WTC11 (cell line): ENCODE data around the gene UBE2F. TPM values are rescaled to one million over a fixed set of nuclear protein-coding genes. Genes with fewer than 3 reads are reported as not detected.

Experiments used
- ATAC-seq: fragments of 200-7000 bp; cut with Tn5 transposase; 2 replicates; pipeline ENCODE4 v1.10.0; 2021; ENCODE audit warnings: mild to moderate bottlenecking, moderate library complexity
- CTCF ChIA-PET: fragments of 300-600 bp; sonication (Branson Sonifier 250); formaldehyde crosslinking; loops from one replicate; lab custom pipeline; 2021; ENCODE audit warnings: antibody characterized with exemption; lab: Charles Lee
- POLR2A ChIA-PET: fragments of 350-600 bp; sonication (Branson Sonifier 250); formaldehyde crosslinking; loops from one replicate; lab custom pipeline; 2021; ENCODE audit warnings: antibody characterized with exemption; lab: Charles Lee
- DNase-seq: peaks from one replicate; pipeline ENCODE4 v3.0.0; 2021; ENCODE audit warnings: low spot score
- H3K27ac Mint-ChIP-seq: 2 replicates; pipeline ENCODE4 v1.8.0; 2021; ENCODE audit warnings: mixed read lengths
- H3K27me3 Mint-ChIP-seq: 2 replicates; pipeline ENCODE4 v1.8.0; 2021; ENCODE audit warnings: low read depth, mild to moderate bottlenecking, moderate library complexity, mixed read lengths
- H3K36me3 Mint-ChIP-seq: 2 replicates; pipeline ENCODE4 v1.8.0; 2021; ENCODE audit warnings: mixed read lengths
- H3K4me1 Mint-ChIP-seq: 2 replicates; pipeline ENCODE4 v1.8.0; 2022; ENCODE audit warnings: mixed read lengths
- H3K4me3 Mint-ChIP-seq: 2 replicates; pipeline ENCODE4 v1.8.0; 2021; ENCODE audit warnings: mild to moderate bottlenecking, moderate library complexity, mixed read lengths
- H3K9me3 Mint-ChIP-seq: 2 replicates; pipeline ENCODE4 v1.8.0; 2021; ENCODE audit warnings: mixed read lengths
- ARID4B ChIP-seq: sonication (generic); formaldehyde crosslinking; IDR thresholded peaks from 2 replicates; pipeline ENCODE4 v1.8.0; 2023; ENCODE audit warnings: missing genetic modification reagents, mild to moderate bottlenecking, borderline replicate concordance
- CDX4 ChIP-seq: fragments of 250-450 bp; sonication (Bioruptor Pico); IDR thresholded peaks from 2 replicates; pipeline ENCODE4 v1.9.0; 2021; ENCODE audit warnings: moderate library complexity, mild to moderate bottlenecking, inconsistent platforms, borderline replicate concordance
- GRHL2 ChIP-seq: fragments of 250-450 bp; sonication (Bioruptor Pico); IDR thresholded peaks from 2 replicates; pipeline ENCODE4 v1.8.0; 2022; ENCODE audit warnings: mild to moderate bottlenecking, moderate library complexity; ENCODE audit not compliant: insufficient replicate concordance, severe bottlenecking
- IRF2 ChIP-seq: sonication (generic); formaldehyde crosslinking; IDR thresholded peaks from 2 replicates; pipeline ENCODE4 v1.8.0; 2022; ENCODE audit warnings: low read depth, missing genetic modification reagents, borderline replicate concordance
- KAT7 ChIP-seq: sonication (generic); formaldehyde crosslinking; IDR thresholded peaks from 2 replicates; pipeline ENCODE4 v1.8.1; 2023; ENCODE audit warnings: missing genetic modification reagents, mild to moderate bottlenecking, borderline replicate concordance
- MXD4 ChIP-seq: fragments of 250-450 bp; sonication (Bioruptor Pico); IDR thresholded peaks from 2 replicates; pipeline ENCODE4 v1.8.0; 2021; ENCODE audit warnings: mild to moderate bottlenecking, moderate library complexity, borderline replicate concordance
- NR2C2 ChIP-seq: sonication (generic); formaldehyde crosslinking; IDR thresholded peaks from 2 replicates; pipeline ENCODE4 v1.8.0; 2022; ENCODE audit warnings: mild to moderate bottlenecking, missing genetic modification reagents
- RELA ChIP-seq: sonication (generic); formaldehyde crosslinking; IDR thresholded peaks from 2 replicates; pipeline ENCODE4 v1.8.1; 2022; ENCODE audit warnings: missing genetic modification reagents, mild to moderate bottlenecking, borderline replicate concordance
- RORB ChIP-seq: fragments of 250-450 bp; sonication (Bioruptor Pico); IDR thresholded peaks from 2 replicates; pipeline ENCODE4 v1.9.0; 2021; ENCODE audit warnings: mild to moderate bottlenecking
- SMAD3 ChIP-seq: sonication (generic); formaldehyde crosslinking; IDR thresholded peaks from 2 replicates; pipeline ENCODE4 v1.8.0; 2022; ENCODE audit warnings: missing genetic modification reagents, mild to moderate bottlenecking, borderline replicate concordance
- SMAD4 ChIP-seq: sonication (generic); formaldehyde crosslinking; IDR thresholded peaks from 2 replicates; pipeline ENCODE4 v1.8.0; 2022; ENCODE audit warnings: mild to moderate bottlenecking, missing genetic modification reagents
- TCF7 ChIP-seq: sonication (generic); formaldehyde crosslinking; IDR thresholded peaks from 2 replicates; pipeline ENCODE4 v1.8.0; 2022; ENCODE audit warnings: mild to moderate bottlenecking, low read depth, missing genetic modification reagents, moderate library complexity
- USF2 ChIP-seq: sonication (generic); formaldehyde crosslinking; IDR thresholded peaks from 2 replicates; pipeline ENCODE4 v1.8.1; 2023; ENCODE audit warnings: mild to moderate bottlenecking, missing genetic modification reagents, moderate library complexity
- ZNF263 ChIP-seq: sonication (generic); formaldehyde crosslinking; IDR thresholded peaks from 2 replicates; pipeline ENCODE4 v1.8.1; 2022; ENCODE audit warnings: low read depth, mild to moderate bottlenecking, moderate library complexity, missing genetic modification reagents
- ZNF423 ChIP-seq: fragments of 250-450 bp; sonication (Bioruptor Pico); IDR thresholded peaks from 2 replicates; pipeline ENCODE4 v2.1.2; 2022; ENCODE audit warnings: mild to moderate bottlenecking, moderate library complexity
- ZNF671 ChIP-seq: fragments of 250-450 bp; sonication (Bioruptor Pico); IDR thresholded peaks from 2 replicates; pipeline ENCODE4 v1.8.0; 2021; ENCODE audit warnings: mild to moderate bottlenecking
- total RNA-seq: library from RNA; stranded (reverse); gene quantifications from 3 replicates; pipeline ENCODE4 v1.2.3, GENCODE V29; 2021
- TF ChIP-seq, protein P1 (sequence below): sonication (generic); formaldehyde crosslinking; IDR thresholded peaks from 2 replicates; pipeline ENCODE4 v1.8.1; 2023; ENCODE audit warnings: mild to moderate bottlenecking, missing genetic modification reagents
- TF ChIP-seq, protein P2 (sequence below): sonication (generic); formaldehyde crosslinking; IDR thresholded peaks from 2 replicates; pipeline ENCODE4 v1.8.0; 2022; ENCODE audit warnings: mild to moderate bottlenecking, missing genetic modification reagents
- TF ChIP-seq, protein P3 (sequence below): sonication (generic); formaldehyde crosslinking; IDR thresholded peaks from 2 replicates; pipeline ENCODE4 v1.8.1; 2023; ENCODE audit warnings: mild to moderate bottlenecking, missing genetic modification reagents
- TF ChIP-seq, protein P4 (sequence below): sonication (generic); formaldehyde crosslinking; IDR thresholded peaks from 2 replicates; pipeline ENCODE4 v1.8.1; 2023; ENCODE audit warnings: mild to moderate bottlenecking, missing genetic modification reagents, borderline replicate concordance

Gene UBE2F
- total RNA-seq, 1 experiment from 2014 or later, result 49.5 TPM

DNA sequence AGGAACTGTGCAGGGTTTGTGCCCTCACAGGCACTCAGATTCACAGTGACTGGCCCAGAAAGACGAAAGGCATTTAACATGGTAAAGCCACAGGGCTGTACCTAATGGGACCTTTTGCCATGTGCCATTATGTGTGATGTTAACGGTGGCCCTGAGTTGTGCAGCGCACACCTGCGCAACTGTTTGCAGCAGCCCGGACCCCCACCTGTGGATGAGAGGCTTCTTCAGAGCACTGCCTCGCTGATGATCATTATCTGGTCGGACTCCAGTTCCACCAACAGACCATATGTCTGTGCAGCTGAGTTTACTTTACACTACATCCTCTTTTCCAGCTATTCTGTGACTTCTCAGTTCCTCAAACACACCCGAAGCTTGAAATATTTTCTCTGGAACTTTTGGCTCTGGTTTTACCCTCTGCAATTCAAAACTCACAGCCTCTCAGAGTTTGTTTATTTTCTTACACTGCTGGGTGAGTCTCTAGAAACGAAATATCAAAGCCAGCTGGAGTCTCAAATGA, 35.6 kb upstream of the UBE2F start:
- DNase-seq (no peak), ATAC-seq (no peak)
- POLR2A ChIA-PET, result no interaction called here
- Mint-ChIP-seq H3K9me3 (peaks cover 22% of the 10 kb centered on the region), H3K27me3 (no peaks in the 10 kb centered on the region; the same call in none of the 2 replicates), H3K27ac (no peak overlapping the region), H3K36me3 (peaks cover 12% of the 10 kb centered on the region), H3K4me1 (0 out of 2 replicates have a peak, but pooled peaks cover 3% of the 10 kb centered on the region), H3K4me3 (no peak overlapping the region)
- CTCF ChIA-PET, result interaction anchor here (0.6 to 1.7 kb wide), 2 partner anchors 8 to 25 kb away, joined by 3 to 8 read pairs; no protein-coding TSS in a partner anchor
- no peak for TF ChIP-seq RELA
- no peak for TF ChIP-seq USF2 (CRISPR knock-in tag)
- no peak for TF ChIP-seq TCF7 (CRISPR knock-in tag)
- TF ChIP-seq, protein P1, sequence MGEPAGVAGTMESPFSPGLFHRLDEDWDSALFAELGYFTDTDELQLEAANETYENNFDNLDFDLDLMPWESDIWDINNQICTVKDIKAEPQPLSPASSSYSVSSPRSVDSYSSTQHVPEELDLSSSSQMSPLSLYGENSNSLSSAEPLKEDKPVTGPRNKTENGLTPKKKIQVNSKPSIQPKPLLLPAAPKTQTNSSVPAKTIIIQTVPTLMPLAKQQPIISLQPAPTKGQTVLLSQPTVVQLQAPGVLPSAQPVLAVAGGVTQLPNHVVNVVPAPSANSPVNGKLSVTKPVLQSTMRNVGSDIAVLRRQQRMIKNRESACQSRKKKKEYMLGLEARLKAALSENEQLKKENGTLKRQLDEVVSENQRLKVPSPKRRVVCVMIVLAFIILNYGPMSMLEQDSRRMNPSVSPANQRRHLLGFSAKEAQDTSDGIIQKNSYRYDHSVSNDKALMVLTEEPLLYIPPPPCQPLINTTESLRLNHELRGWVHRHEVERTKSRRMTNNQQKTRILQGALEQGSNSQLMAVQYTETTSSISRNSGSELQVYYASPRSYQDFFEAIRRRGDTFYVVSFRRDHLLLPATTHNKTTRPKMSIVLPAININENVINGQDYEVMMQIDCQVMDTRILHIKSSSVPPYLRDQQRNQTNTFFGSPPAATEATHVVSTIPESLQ (CRISPR knock-in tag), result no peak
- no peak for TF ChIP-seq KAT7
- TF ChIP-seq SMAD4 (CRISPR knock-in tag), result no peak
- TF ChIP-seq ZNF423 (CRISPR knock-in tag), result no peak
- TF ChIP-seq MXD4, result no peak
- no peak for TF ChIP-seq NR2C2 (CRISPR knock-in tag)
- no peak for TF ChIP-seq CDX4 (CRISPR knock-in tag)
- no peak for TF ChIP-seq RORB (CRISPR knock-in tag)
- TF ChIP-seq, protein P2, sequence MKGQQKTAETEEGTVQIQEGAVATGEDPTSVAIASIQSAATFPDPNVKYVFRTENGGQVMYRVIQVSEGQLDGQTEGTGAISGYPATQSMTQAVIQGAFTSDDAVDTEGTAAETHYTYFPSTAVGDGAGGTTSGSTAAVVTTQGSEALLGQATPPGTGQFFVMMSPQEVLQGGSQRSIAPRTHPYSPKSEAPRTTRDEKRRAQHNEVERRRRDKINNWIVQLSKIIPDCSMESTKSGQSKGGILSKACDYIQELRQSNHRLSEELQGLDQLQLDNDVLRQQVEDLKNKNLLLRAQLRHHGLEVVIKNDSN, result no peak
- TF ChIP-seq IRF2 (CRISPR knock-in tag), result no peak
- TF ChIP-seq, protein P3, sequence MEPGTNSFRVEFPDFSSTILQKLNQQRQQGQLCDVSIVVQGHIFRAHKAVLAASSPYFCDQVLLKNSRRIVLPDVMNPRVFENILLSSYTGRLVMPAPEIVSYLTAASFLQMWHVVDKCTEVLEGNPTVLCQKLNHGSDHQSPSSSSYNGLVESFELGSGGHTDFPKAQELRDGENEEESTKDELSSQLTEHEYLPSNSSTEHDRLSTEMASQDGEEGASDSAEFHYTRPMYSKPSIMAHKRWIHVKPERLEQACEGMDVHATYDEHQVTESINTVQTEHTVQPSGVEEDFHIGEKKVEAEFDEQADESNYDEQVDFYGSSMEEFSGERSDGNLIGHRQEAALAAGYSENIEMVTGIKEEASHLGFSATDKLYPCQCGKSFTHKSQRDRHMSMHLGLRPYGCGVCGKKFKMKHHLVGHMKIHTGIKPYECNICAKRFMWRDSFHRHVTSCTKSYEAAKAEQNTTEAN (CRISPR knock-in tag), result no peak
- TF ChIP-seq GRHL2 (CRISPR knock-in tag), result no peak
- no peak for TF ChIP-seq ZNF671 (CRISPR knock-in tag)

DNA sequence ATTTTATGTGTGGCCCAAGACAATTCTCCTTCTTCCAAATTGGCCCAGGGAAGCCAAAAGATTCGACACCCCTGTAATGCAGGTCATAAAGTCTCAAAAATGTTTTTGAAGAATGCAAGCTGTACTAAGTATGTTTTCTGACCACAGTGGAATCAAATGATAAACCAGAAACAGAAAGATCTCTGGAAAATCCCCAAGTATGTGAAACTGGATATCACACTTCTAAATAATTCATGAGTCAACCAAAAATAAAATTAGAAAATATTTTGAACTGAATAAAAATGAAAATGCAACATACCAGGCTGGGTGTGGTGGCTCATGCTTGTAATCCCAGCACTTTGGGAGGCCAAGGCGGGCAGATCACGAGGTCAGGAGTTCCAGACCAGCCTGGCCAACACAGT, 34.1 kb upstream of the UBE2F start:
- ATAC-seq, result no peak
- ChIA-PET CTCF (interaction anchor here (0.5 to 1.7 kb wide), 3 partner anchors 10 to 74 kb away, joined by 3 to 8 read pairs (median 6); no protein-coding TSS in a partner anchor), POLR2A (no interaction called here)
- no peak for DNase-seq
- Mint-ChIP-seq H3K9me3 (peaks cover 21% of the 10 kb centered on the region), H3K4me1 (0 out of 2 replicates have a peak, but pooled peaks cover 3% of the 10 kb centered on the region), H3K4me3 (no peak overlapping the region), H3K36me3 (peaks cover 12% of the 10 kb centered on the region), H3K27ac (no peak overlapping the region), H3K27me3 (no peaks in the 10 kb centered on the region; the same call in none of the 2 replicates)
- TF ChIP-seq, protein P4, sequence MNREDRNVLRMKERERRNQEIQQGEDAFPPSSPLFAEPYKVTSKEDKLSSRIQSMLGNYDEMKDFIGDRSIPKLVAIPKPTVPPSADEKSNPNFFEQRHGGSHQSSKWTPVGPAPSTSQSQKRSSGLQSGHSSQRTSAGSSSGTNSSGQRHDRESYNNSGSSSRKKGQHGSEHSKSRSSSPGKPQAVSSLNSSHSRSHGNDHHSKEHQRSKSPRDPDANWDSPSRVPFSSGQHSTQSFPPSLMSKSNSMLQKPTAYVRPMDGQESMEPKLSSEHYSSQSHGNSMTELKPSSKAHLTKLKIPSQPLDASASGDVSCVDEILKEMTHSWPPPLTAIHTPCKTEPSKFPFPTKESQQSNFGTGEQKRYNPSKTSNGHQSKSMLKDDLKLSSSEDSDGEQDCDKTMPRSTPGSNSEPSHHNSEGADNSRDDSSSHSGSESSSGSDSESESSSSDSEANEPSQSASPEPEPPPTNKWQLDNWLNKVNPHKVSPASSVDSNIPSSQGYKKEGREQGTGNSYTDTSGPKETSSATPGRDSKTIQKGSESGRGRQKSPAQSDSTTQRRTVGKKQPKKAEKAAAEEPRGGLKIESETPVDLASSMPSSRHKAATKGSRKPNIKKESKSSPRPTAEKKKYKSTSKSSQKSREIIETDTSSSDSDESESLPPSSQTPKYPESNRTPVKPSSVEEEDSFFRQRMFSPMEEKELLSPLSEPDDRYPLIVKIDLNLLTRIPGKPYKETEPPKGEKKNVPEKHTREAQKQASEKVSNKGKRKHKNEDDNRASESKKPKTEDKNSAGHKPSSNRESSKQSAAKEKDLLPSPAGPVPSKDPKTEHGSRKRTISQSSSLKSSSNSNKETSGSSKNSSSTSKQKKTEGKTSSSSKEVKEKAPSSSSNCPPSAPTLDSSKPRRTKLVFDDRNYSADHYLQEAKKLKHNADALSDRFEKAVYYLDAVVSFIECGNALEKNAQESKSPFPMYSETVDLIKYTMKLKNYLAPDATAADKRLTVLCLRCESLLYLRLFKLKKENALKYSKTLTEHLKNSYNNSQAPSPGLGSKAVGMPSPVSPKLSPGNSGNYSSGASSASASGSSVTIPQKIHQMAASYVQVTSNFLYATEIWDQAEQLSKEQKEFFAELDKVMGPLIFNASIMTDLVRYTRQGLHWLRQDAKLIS, result no peak
- no peak for TF ChIP-seq USF2 (CRISPR knock-in tag)
- no peak for TF ChIP-seq SMAD3
- TF ChIP-seq ARID4B (CRISPR knock-in tag), result no peak
- no peak for TF ChIP-seq ZNF263 (CRISPR knock-in tag)
